Activated CD4-positive, alpha-beta T cell treated with anti-CD3 and anti-CD28 coated beads, Interleukin-2, amount 10 ng/mL, durations not matched to agents 24 days and 14 days (primary cell): Measurements from ENCODE around the gene MARCHF5. TPM values are rescaled to one million over a fixed set of nuclear protein-coding genes. Genes with fewer than 3 reads are reported as not detected.

Source experiments
- DNase-seq: peaks from one replicate; pipeline ENCODE4 v3.0.0; 2022
- H3K27ac Mint-ChIP-seq: one replicate; pipeline ENCODE4 v1.8.0; 2022; ENCODE audit warnings: mild to moderate bottlenecking, mixed read lengths
- H3K27me3 Mint-ChIP-seq: one replicate; pipeline ENCODE4 v1.8.0; 2022; ENCODE audit warnings: mixed read lengths
- H3K36me3 Mint-ChIP-seq: one replicate; pipeline ENCODE4 v1.8.0; 2022; ENCODE audit warnings: low read depth, mild to moderate bottlenecking, mixed read lengths
- H3K4me1 Mint-ChIP-seq: one replicate; pipeline ENCODE4 v1.8.0; 2021; ENCODE audit warnings: mixed read lengths
- H3K4me3 Mint-ChIP-seq: one replicate; pipeline ENCODE4 v1.8.0; 2022; ENCODE audit warnings: mild to moderate bottlenecking, moderate library complexity, mixed read lengths
- H3K9me3 Mint-ChIP-seq: one replicate; pipeline ENCODE4 v1.8.0; 2021; ENCODE audit warnings: mixed read lengths
- intact Hi-C: fragments of 100-400 bp; cut with micrococcal nuclease; formaldehyde crosslinking; loops from one replicate; pipeline ENCODE4 v1.15.1; 2023
- total RNA-seq: library from RNA; stranded (reverse); gene quantifications from 2 replicates; pipeline ENCODE4 v1.2.3, GENCODE V29; 2022

Gene MARCHF5
- total RNA-seq = 22.0 and 24.7 TPM in 2 replicates

- no peaks in the 10 kb centered on the region for H3K9me3 Mint-ChIP-seq
- peak within 1 kb of the TSS; percentile 85 for H3K27ac Mint-ChIP-seq
- DNase-seq = peak; percentile 98
- H3K4me3 Mint-ChIP-seq = peak within 1 kb of the TSS; percentile 93
- intact Hi-C loops = loop anchor here (1.0 to 10.0 kb wide), 7 partner anchors 51 to 494 kb away; partner anchors contain the start of genes BTAF1 and IDE
- H3K36me3 Mint-ChIP-seq = peaks cover 10% of the 10 kb centered on the region
- peaks cover 22% of the 10 kb centered on the region for H3K4me1 Mint-ChIP-seq
- H3K27me3 Mint-ChIP-seq = no peaks in the 10 kb centered on the region
Observed at GRCh38 chr10:92290837-92291615, at the start of gene MARCHF5, which contains the start of gene CPEB3. TSS of gene MARCHF5 (plus strand) at chr10:92291167. CDS start at chr10:92291495, 328 bp downstream. TSS of gene CPEB3 (minus strand) at chr10:92291078. CDS start at chr10:92240350, 50,728 bp downstream.

GRCh38 chr10:92241501-92241900 is 49.5 kb upstream of the MARCHF5 start:
- Mint-ChIP-seq H3K27me3 (peaks cover 21% of the 10 kb centered on the region), H3K36me3 (peaks cover 16% of the 10 kb centered on the region), H3K4me1 (peaks cover 23% of the 10 kb centered on the region), H3K9me3 (no peaks in the 10 kb centered on the region), H3K27ac (no peak overlapping the region), H3K4me3 (peak overlapping the region; percentile 94)
- intact Hi-C loops = loop anchor here (2.0 kb wide), 1 partner anchor 31 kb away; no protein-coding TSS in a partner anchor
- DNase-seq = no peak

- H3K27ac Mint-ChIP-seq = no peak overlapping the region
- intact Hi-C loops = no loop called here
- no peaks in the 10 kb centered on the region for H3K9me3 Mint-ChIP-seq
- H3K4me3 Mint-ChIP-seq = peak overlapping the region; percentile 7
- DNase-seq = no peak
- peaks cover 21% of the 10 kb centered on the region for H3K27me3 Mint-ChIP-seq
- peaks cover 23% of the 10 kb centered on the region for H3K4me1 Mint-ChIP-seq
- H3K36me3 Mint-ChIP-seq = peaks cover 13% of the 10 kb centered on the region
Observed at GRCh38 chr10:92242380-92242779, 48.6 kb upstream of the MARCHF5 start.

- no peak overlapping the region for H3K27ac Mint-ChIP-seq
- H3K36me3 Mint-ChIP-seq = peaks cover 10% of the 10 kb centered on the region
- no peaks in the 10 kb centered on the region for H3K9me3 Mint-ChIP-seq
- peaks cover 23% of the 10 kb centered on the region for H3K4me1 Mint-ChIP-seq
- peaks cover 20% of the 10 kb centered on the region for H3K27me3 Mint-ChIP-seq
- intact Hi-C loops = no loop called here
- H3K4me3 Mint-ChIP-seq = peak overlapping the region; percentile 51
- DNase-seq = peak; percentile 73
Observed at GRCh38 chr10:92242910-92243671, 47.9 kb upstream of the MARCHF5 start.

- no peak for DNase-seq
- Mint-ChIP-seq H3K4me1 (peaks cover 17% of the 10 kb centered on the region), H3K9me3 (no peaks in the 10 kb centered on the region), H3K4me3 (no peak overlapping the region), H3K27ac (no peak overlapping the region), H3K36me3 (peaks cover under 1% of the 10 kb centered on the region), H3K27me3 (peaks cover 10% of the 10 kb centered on the region)
- intact Hi-C loops = no loop called here
Observed at GRCh38 chr10:92244796-92245195, 46.2 kb upstream of the MARCHF5 start.

- no peaks in the 10 kb centered on the region for H3K36me3 Mint-ChIP-seq
- intact Hi-C loops = no loop called here
- H3K9me3 Mint-ChIP-seq = no peaks in the 10 kb centered on the region
- H3K4me1 Mint-ChIP-seq = no peaks in the 10 kb centered on the region
- H3K27ac Mint-ChIP-seq = no peak overlapping the region
- H3K27me3 Mint-ChIP-seq = no peaks in the 10 kb centered on the region
- no peak for DNase-seq
- H3K4me3 Mint-ChIP-seq = no peak overlapping the region
Observed at GRCh38 chr10:92248566-92248965, 42.4 kb upstream of the MARCHF5 start.

GRCh38 chr10:92263396-92263795 is 27.6 kb upstream of the MARCHF5 start:
- no peaks in the 10 kb centered on the region for H3K27me3 Mint-ChIP-seq
- intact Hi-C loops = no loop called here
- H3K4me1 Mint-ChIP-seq = peaks cover 11% of the 10 kb centered on the region
- no peaks in the 10 kb centered on the region for H3K9me3 Mint-ChIP-seq
- H3K4me3 Mint-ChIP-seq = no peak overlapping the region
- no peak overlapping the region for H3K27ac Mint-ChIP-seq
- peaks cover 4% of the 10 kb centered on the region for H3K36me3 Mint-ChIP-seq
- DNase-seq = no peak

- no peak for DNase-seq
- no peaks in the 10 kb centered on the region for H3K27me3 Mint-ChIP-seq
- H3K27ac Mint-ChIP-seq = no peak overlapping the region
- peaks cover 4% of the 10 kb centered on the region for H3K36me3 Mint-ChIP-seq
- peaks cover 11% of the 10 kb centered on the region for H3K4me1 Mint-ChIP-seq
- no peak overlapping the region for H3K4me3 Mint-ChIP-seq
- no peaks in the 10 kb centered on the region for H3K9me3 Mint-ChIP-seq
- intact Hi-C loops = no loop called here
Observed at GRCh38 chr10:92264249-92264648, 26.7 kb upstream of the MARCHF5 start.

- peaks cover 4% of the 10 kb centered on the region for H3K36me3 Mint-ChIP-seq
- H3K9me3 Mint-ChIP-seq = no peaks in the 10 kb centered on the region
- H3K27ac Mint-ChIP-seq = no peak overlapping the region
- H3K4me3 Mint-ChIP-seq = no peak overlapping the region
- DNase-seq = no peak
- peaks cover 11% of the 10 kb centered on the region for H3K4me1 Mint-ChIP-seq
- no peaks in the 10 kb centered on the region for H3K27me3 Mint-ChIP-seq
- intact Hi-C loops = loop anchor here (2.0 kb wide), 1 partner anchor 19 kb away; no protein-coding TSS in a partner anchor
Observed at GRCh38 chr10:92265687-92266258, 25.2 kb upstream of the MARCHF5 start.

- H3K9me3 Mint-ChIP-seq = no peaks in the 10 kb centered on the region
- H3K27me3 Mint-ChIP-seq = no peaks in the 10 kb centered on the region
- intact Hi-C loops = loop anchor here (2.0 kb wide), 1 partner anchor 17 kb away; no protein-coding TSS in a partner anchor
- no peak overlapping the region for H3K4me3 Mint-ChIP-seq
- H3K36me3 Mint-ChIP-seq = peaks cover 4% of the 10 kb centered on the region
- peaks cover 11% of the 10 kb centered on the region for H3K4me1 Mint-ChIP-seq
- no peak for DNase-seq
- H3K27ac Mint-ChIP-seq = no peak overlapping the region
Observed at GRCh38 chr10:92267343-92267742, 23.6 kb upstream of the MARCHF5 start.

GRCh38 chr10:92268748-92269147 is 22.2 kb upstream of the MARCHF5 start:
- no peak overlapping the region for H3K27ac Mint-ChIP-seq
- H3K27me3 Mint-ChIP-seq = no peaks in the 10 kb centered on the region
- H3K9me3 Mint-ChIP-seq = no peaks in the 10 kb centered on the region
- DNase-seq = no peak
- H3K36me3 Mint-ChIP-seq = peaks cover 4% of the 10 kb centered on the region
- peaks cover 11% of the 10 kb centered on the region for H3K4me1 Mint-ChIP-seq
- no peak overlapping the region for H3K4me3 Mint-ChIP-seq
- intact Hi-C loops = no loop called here

GRCh38 chr10:92274071-92274470 is 16.9 kb upstream of the MARCHF5 start:
- intact Hi-C loops = no loop called here
- no peaks in the 10 kb centered on the region for H3K27me3 Mint-ChIP-seq
- H3K9me3 Mint-ChIP-seq = no peaks in the 10 kb centered on the region
- H3K4me3 Mint-ChIP-seq = no peak overlapping the region
- no peak for DNase-seq
- H3K4me1 Mint-ChIP-seq = no peaks in the 10 kb centered on the region
- no peak overlapping the region for H3K27ac Mint-ChIP-seq
- H3K36me3 Mint-ChIP-seq = peaks cover 8% of the 10 kb centered on the region

GRCh38 chr10:92278996-92279696 is 11.8 kb upstream of the MARCHF5 start:
- no peaks in the 10 kb centered on the region for H3K9me3 Mint-ChIP-seq
- peaks cover 8% of the 10 kb centered on the region for H3K4me1 Mint-ChIP-seq
- no peaks in the 10 kb centered on the region for H3K27me3 Mint-ChIP-seq
- H3K27ac Mint-ChIP-seq = no peak overlapping the region
- intact Hi-C loops = no loop called here
- H3K4me3 Mint-ChIP-seq = no peak overlapping the region
- DNase-seq = no peak
- peaks cover 11% of the 10 kb centered on the region for H3K36me3 Mint-ChIP-seq
